ENCODE data around the gene GRB2. TPM values are rescaled to one million over a fixed set of nuclear protein-coding genes. Genes with fewer than 3 reads are reported as not detected.

The GRB2 gene
- total and polyA plus RNA-seq, 7 donors, result 39.5 to 71.6 (median 65.0) TPM

- Histone ChIP-seq H3K27ac (no peak overlapping the region), H3K9me3 (no peaks in the 10 kb centered on the region), H3K4me3 (no peak overlapping the region), H3K27me3 (ENCODE audit: insufficient read depth in 3 of 3, low read length in 2 of 3) (no peaks in the 10 kb centered on the region), H3K36me3 (ENCODE audit: insufficient read depth in 1 of 2, low read depth in 1 of 2) (peaks cover 0 to 70% of the 10 kb centered on the region in 2 donors), H3K4me1 (no peaks in the 10 kb centered on the region)
- intact Hi-C loops (cut with DNase I), result no loop called here
- WGBS, 3 donors, result 53 to 63% (median 58%) methylated on average over 4 to 6 of the region's 6 CpGs
- no peak for ATAC-seq
- DNase-seq, result peak in 1 of 2 donors; percentile 19
- TF ChIP-seq CTCF (IDR thresholded peaks at IDR 0.05), result no peak
These were observed 127.8 kb downstream of the GRB2 start for GRCh38 chr17:75277664-75278071.

DNA sequence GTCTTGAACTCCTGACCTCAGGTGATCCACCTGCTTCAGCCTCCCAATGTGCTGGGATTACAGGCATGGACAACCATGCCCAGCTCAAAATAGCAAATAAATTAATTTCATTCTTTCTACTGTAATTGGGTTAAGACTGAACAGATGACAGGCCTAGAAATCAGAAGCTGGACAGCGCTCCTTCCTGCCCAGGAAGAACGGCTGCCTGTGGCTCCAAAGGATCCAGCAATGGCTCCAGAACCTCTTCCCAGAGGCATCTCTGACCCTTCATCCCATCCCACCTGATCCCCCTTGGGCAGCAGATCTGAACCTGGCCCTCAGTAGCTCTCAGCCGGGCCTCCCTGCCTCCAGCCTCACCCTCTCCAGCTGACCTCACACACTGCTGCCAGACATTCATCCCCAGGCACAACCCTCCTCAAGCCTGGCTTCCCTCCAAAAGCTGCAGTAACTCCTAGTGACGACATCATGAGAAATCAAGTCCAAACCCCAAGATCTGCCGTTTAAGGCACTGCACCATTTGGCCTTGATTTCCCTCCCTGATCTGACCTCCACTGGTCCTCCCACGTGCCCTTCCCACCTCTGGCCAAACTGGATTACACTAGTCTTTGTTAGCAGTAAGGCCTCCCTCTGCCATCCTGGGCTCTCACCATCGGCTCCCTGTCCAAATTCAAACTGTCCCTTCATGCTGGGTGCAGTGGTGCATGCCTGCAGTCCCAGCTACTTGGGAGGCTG, 131.3 kb downstream of the GRB2 start:
- WGBS, 3 donors, result 62 to 73% (median 62%) methylated on average over 7 of the region's 7 CpGs
- Histone ChIP-seq H3K27ac (no peak overlapping the region), H3K4me1 (peaks cover 14% of the 10 kb centered on the region), H3K4me3 (no peak overlapping the region), H3K36me3 (ENCODE audit: insufficient read depth in 1 of 2, low read depth in 1 of 2) (peaks cover 0 to 47% of the 10 kb centered on the region in 2 donors), H3K9me3 (no peaks in the 10 kb centered on the region), H3K27me3 (ENCODE audit: insufficient read depth in 3 of 3, low read length in 2 of 3) (no peaks in the 10 kb centered on the region)
- no peak for ATAC-seq
- DNase-seq, result peak in 1 of 2 donors; percentile 35
- TF ChIP-seq CTCF (IDR thresholded peaks at IDR 0.05), result no peak
- intact Hi-C loops (cut with DNase I), result loop anchor here in 1 of 2 donors (5.0 kb wide), 1 partner anchor 67 kb away; the partner anchor contains the start of gene NUP85

DNA sequence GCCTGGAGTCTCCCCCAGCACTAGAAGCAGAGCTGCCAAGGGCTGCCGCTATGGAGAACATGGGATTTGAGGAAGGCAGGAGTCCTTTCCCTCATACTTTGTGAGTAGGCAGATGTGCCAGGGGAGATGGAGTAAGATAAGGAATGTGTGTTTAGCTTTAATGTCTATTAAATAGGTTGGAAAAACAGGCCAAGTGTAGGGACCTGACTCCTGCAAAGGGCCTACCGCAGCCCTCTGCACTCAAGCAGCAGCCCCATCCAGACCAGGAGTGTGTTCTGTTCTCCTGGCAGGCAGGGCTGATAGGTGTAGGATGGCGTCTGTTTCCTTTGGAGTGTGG, 132.7 kb downstream of the GRB2 start:
- no peak for TF ChIP-seq CTCF (IDR thresholded peaks at IDR 0.05)
- H3K4me3 ChIP-seq, result no peak overlapping the region
- H3K27ac ChIP-seq, result no peak overlapping the region
- H3K9me3 ChIP-seq, result no peaks in the 10 kb centered on the region
- no peaks in the 10 kb centered on the region for H3K27me3 ChIP-seq (ENCODE audit: insufficient read depth in 3 of 3, low read length in 2 of 3)
- peaks cover 0 to 39% of the 10 kb centered on the region in 2 donors for H3K36me3 ChIP-seq (ENCODE audit: insufficient read depth in 1 of 2, low read depth in 1 of 2)
- intact Hi-C loops (cut with DNase I), result loop anchor here in 1 of 2 donors (5.0 kb wide), 1 partner anchor 66 kb away; the partner anchor contains the start of gene NUP85
- H3K4me1 ChIP-seq, result peaks cover 14% of the 10 kb centered on the region
- DNase-seq (no peak), ATAC-seq (no peak)
- WGBS, 3 donors, result 62 to 70% (median 64%) methylated on average over 3 of the region's 3 CpGs

- intact Hi-C loops (cut with DNase I), result loop anchor here in 1 of 2 donors (5.0 kb wide), 1 partner anchor 65 kb away; the partner anchor contains the start of gene NUP85
- Histone ChIP-seq H3K27me3 (ENCODE audit: insufficient read depth in 3 of 3, low read length in 2 of 3) (no peaks in the 10 kb centered on the region), H3K27ac (peak overlapping the region; percentile 97), H3K36me3 (ENCODE audit: insufficient read depth in 1 of 2, low read depth in 1 of 2) (peaks cover 0 to 38% of the 10 kb centered on the region in 2 donors), H3K4me3 (peak overlapping the region; percentile 77), H3K4me1 (peaks cover 17% of the 10 kb centered on the region), H3K9me3 (no peaks in the 10 kb centered on the region)
- peak; percentile 43 to 74 for DNase-seq
- no peak for ATAC-seq
- no peak for TF ChIP-seq CTCF (IDR thresholded peaks at IDR 0.05)
- WGBS, 3 donors, result 39 to 50% (median 45%) methylated on average over 24 of the region's 24 CpGs
These were observed 133.3 kb downstream of the GRB2 start for GRCh38 chr17:75271955-75272847.
